Lung (tissue), 12 donors: ENCODE data around the gene CEP85. TPM values are rescaled to one million over a fixed set of nuclear protein-coding genes. Genes with fewer than 3 reads are reported as not detected.
A peak's percentile ranks its signal among the peaks of the same experiment; 100 is the strongest.

Source experiments
- ATAC-seq: fragments of 200-7000 bp; cut with Tn5 transposase; one replicate; pipeline ENCODE4 v1.9.1; 2020; ENCODE audit warnings: moderate number of reproducible peaks; ENCODE audit not compliant: insufficient read depth, low FRiP score
- DNase-seq, 3 donors: peaks; one replicate each; pipeline ENCODE4 v3.0.0-alpha.2; 2013 to 2017
- H3K27ac ChIP-seq, 2 donors: one replicate each; pipeline ENCODE4 v1.5.1; 2013; ENCODE audit warnings: mild to moderate bottlenecking in 2 of 2, moderate library complexity in 2 of 2, control low read depth in 1 of 2, inconsistent platforms in 1 of 2, low read depth in 1 of 2, low read length in 1 of 2
- H3K27me3 ChIP-seq, 3 donors: one replicate each; pipeline ENCODE4 v1.5.1; 2013; ENCODE audit warnings: low read length in 2 of 3; ENCODE audit not compliant: control insufficient read depth in 3 of 3, insufficient read depth in 3 of 3
- H3K36me3 ChIP-seq, 4 donors: one replicate each; pipeline ENCODE4 v1.5.1; 2013; ENCODE audit warnings: low read length in 4 of 4, mild to moderate bottlenecking in 1 of 4, moderate library complexity in 1 of 4; ENCODE audit not compliant: control insufficient read depth in 4 of 4, insufficient read depth in 4 of 4
- H3K4me1 ChIP-seq, 5 donors: one replicate each; pipeline ENCODE4 v1.5.1; 2013; ENCODE audit warnings: low read length in 5 of 5, mild to moderate bottlenecking in 2 of 5, moderate library complexity in 1 of 5; ENCODE audit not compliant: control insufficient read depth in 5 of 5, insufficient read depth in 5 of 5
- H3K4me3 ChIP-seq: one replicate; pipeline ENCODE4 v1.5.1; 2013; ENCODE audit warnings: mild to moderate bottlenecking, control low read depth, moderate library complexity
- H3K9ac ChIP-seq, 2 donors: one replicate each; pipeline ENCODE4 v1.5.1; 2013; ENCODE audit warnings: low read length in 2 of 2, control low read depth in 1 of 2; ENCODE audit not compliant: insufficient read depth in 1 of 2
- H3K9me3 ChIP-seq, 4 donors: one replicate each; pipeline ENCODE4 v1.5.1; 2013; ENCODE audit warnings: low read length in 3 of 4, mild to moderate bottlenecking in 1 of 4, moderate library complexity in 1 of 4; ENCODE audit not compliant: control insufficient read depth in 4 of 4, insufficient read depth in 3 of 4
- WGBS, 2 donors: extraction: QIAGEN DNeasy Blood & Tissue Kit; methylation state at CpG; one replicate each; pipeline ENCODE4 v1.1.7; 2013; 5-methylcytosine and 5-hydroxymethylcytosine counted together
- polyA plus RNA-seq, 2 donors: library from polyadenylated mRNA; stranded (reverse); fragments of 200-250 nt; gene quantifications; one replicate each; pipeline ENCODE4 v1.2.1, GENCODE V29; 2013
- total RNA-seq, 2 donors: library from RNA; depleted of rRNA in 1 of 2; stranded (reverse); fragments of >200 nt in 1 of 2; gene quantifications; one replicate each; pipeline ENCODE4 v1.2.1, GENCODE V29; 2014 to 2021
- TF ChIP-seq, protein P1 (sequence below): IDR thresholded peaks from 2 replicates; pipeline ENCODE4 v1.5.1; 2012; ENCODE audit warnings: mild to moderate bottlenecking; ENCODE audit errors: control extremely low read depth, extremely low read depth
- donor health status: control.
- donor health status: control.
- donor health status: Bipolar disorder and iron deficiency.
- donor health status: healthy.
- donor health status: DM: yes; HTN: yes; CAD: no.

CEP85 gene
- total and polyA plus RNA-seq, 4 donors = 5.4 to 10.8 (median 7.8) TPM

DNA sequence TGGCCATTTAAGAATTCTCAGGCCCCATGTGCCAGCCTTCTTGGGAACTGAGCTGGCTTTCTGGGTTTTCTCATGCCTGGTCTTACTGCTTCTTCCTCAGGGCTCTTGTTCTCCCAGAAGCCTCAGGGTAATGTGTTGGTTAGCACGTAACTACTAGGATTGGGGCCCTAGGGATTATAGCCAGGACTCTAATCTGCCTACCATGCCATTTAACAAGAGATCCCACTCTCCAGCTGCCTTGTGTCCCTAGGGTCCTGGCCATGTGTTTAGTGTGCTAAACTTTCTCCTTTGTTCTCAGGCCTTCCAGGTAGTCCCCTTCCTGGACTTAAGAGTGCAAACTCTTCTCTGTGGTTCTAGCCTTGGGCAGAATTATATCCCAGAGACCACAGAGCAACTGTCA lies 43.7 kb downstream of the CEP85 start:
- Histone ChIP-seq H3K27ac (peak overlapping the region; percentile 63 to 96), H3K9me3 (no peaks in the 10 kb centered on the region), H3K36me3 (peaks cover 0 to 13% (median 8%) of the 10 kb centered on the region in 4 donors), H3K27me3 (no peaks in the 10 kb centered on the region), H3K4me1 (peaks cover 9 to 42% (median 31%) of the 10 kb centered on the region in 5 donors), H3K9ac (no peak overlapping the region), H3K4me3 (no peak overlapping the region)
- DNase-seq (no peak), ATAC-seq (no peak)
- TF ChIP-seq, protein P1, sequence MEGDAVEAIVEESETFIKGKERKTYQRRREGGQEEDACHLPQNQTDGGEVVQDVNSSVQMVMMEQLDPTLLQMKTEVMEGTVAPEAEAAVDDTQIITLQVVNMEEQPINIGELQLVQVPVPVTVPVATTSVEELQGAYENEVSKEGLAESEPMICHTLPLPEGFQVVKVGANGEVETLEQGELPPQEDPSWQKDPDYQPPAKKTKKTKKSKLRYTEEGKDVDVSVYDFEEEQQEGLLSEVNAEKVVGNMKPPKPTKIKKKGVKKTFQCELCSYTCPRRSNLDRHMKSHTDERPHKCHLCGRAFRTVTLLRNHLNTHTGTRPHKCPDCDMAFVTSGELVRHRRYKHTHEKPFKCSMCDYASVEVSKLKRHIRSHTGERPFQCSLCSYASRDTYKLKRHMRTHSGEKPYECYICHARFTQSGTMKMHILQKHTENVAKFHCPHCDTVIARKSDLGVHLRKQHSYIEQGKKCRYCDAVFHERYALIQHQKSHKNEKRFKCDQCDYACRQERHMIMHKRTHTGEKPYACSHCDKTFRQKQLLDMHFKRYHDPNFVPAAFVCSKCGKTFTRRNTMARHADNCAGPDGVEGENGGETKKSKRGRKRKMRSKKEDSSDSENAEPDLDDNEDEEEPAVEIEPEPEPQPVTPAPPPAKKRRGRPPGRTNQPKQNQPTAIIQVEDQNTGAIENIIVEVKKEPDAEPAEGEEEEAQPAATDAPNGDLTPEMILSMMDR = no peak
- WGBS, 2 donors = 86 to 92% methylated on average over 1 of the region's 1 CpG

DNA sequence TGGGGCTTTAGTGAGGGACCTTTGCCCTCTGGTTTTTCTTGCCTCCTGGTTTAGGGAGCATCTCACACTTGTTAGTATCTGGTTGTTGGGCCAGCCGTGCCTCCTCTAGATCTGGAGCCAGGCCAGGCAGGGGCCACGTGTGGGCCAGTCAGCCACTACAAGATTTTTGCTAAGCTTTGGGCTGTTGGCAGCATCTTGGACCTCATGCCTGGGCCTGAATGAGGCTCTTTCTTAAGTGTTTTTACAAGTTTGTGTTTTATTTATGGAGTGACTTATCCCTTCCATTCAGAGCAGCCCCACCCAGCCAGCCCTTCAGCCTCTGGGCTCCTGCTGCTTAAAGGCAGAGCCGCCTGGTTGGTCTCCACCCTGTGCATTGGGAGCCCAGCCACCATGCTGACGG lies 44.3 kb downstream of the CEP85 start:
- peaks cover 0 to 14% (median 8%) of the 10 kb centered on the region in 4 donors for H3K36me3 ChIP-seq
- no peak overlapping the region for H3K4me3 ChIP-seq
- no peak overlapping the region for H3K9ac ChIP-seq
- WGBS, 2 donors = 42 to 56% methylated on average over 4 of the region's 4 CpGs
- TF ChIP-seq, protein P1 = no peak
- no peaks in the 10 kb centered on the region for H3K9me3 ChIP-seq
- no peaks in the 10 kb centered on the region for H3K27me3 ChIP-seq
- peaks cover 9 to 44% (median 31%) of the 10 kb centered on the region in 5 donors for H3K4me1 ChIP-seq
- ATAC-seq (no peak), DNase-seq (peak in 1 of 3 donors; percentile 40)
- peak overlapping the region; percentile 63 to 96 for H3K27ac ChIP-seq

DNA sequence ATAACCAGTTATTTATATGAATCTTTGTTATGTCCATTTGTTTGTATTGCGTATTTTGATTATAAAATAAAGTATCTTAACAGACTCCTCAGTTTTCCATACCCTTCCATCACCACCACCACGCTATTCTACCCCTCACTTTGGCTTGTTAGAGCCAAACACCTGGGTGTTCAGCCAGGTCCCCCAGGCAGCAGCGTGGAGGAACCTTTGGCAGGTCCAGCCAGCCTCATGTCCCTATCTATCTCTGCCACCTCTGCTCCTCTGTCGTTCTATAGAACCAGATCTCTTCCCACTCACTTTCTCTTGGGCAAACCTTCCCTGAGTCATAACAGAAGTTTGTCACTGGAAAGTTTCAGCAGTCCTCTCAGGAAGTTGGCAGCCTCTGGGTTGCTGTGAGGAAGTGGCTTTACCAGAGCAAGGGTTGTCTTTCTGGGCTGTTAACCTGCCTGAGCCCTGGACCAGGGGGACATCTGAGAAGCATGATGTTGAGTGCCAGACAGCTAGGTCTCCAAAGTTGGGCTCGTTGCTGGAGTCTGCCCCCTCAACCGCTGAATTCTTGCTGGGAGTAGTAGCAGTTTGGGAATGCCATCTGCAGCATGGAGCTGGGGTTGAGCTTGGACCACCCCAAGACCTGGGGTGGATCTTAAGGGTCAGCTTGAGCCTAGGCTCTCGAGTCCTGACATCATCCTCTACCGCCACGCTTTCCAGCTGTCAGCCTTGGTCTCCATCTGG lies 44.9 kb downstream of the CEP85 start:
- H3K9ac ChIP-seq = peak overlapping the region; percentile 29 to 73
- peaks cover 9 to 44% (median 31%) of the 10 kb centered on the region in 5 donors for H3K4me1 ChIP-seq
- peak overlapping the region; percentile 96 to 97 for H3K27ac ChIP-seq
- ATAC-seq (no peak), DNase-seq (no peak)
- 34 to 48% methylated on average over 9 of the region's 9 CpGs for WGBS, 2 donors
- TF ChIP-seq, protein P1 = no peak
- no peaks in the 10 kb centered on the region for H3K27me3 ChIP-seq
- H3K36me3 ChIP-seq = peaks cover 0 to 16% (median 9%) of the 10 kb centered on the region in 4 donors
- no peaks in the 10 kb centered on the region for H3K9me3 ChIP-seq
- H3K4me3 ChIP-seq = no peak overlapping the region
